Keratinocyte (primary cell): ENCODE measurements around the gene SH2B3.
A peak's percentile ranks its signal among the peaks of the same experiment; 100 is the strongest.

Source experiments
- EZH2 ChIP-seq: IDR thresholded peaks from one replicate; pipeline ENCODE4 v1.6.1; 2012; ENCODE audit warnings: inconsistent platforms, mild to moderate bottlenecking, low read length, moderate library complexity
- TF ChIP-seq, protein P1 (sequence below), 3 experiments: IDR thresholded peaks in 1 of 3; conservative IDR thresholded peaks in 1 of 3; optimal IDR thresholded peaks in 1 of 3; 2 replicates in 2 of 3; 3 replicates in 1 of 3; pipeline versions ENCODE3 to v1.5.1; 2011; ENCODE audit warnings: low read length in 3 of 3, mild to moderate bottlenecking in 3 of 3, moderate library complexity in 2 of 3, control low read depth in 1 of 3, inconsistent platforms in 1 of 3; ENCODE audit not compliant: insufficient read depth in 2 of 3; ENCODE audit errors: extremely low read depth in 1 of 3

GRCh38 chr12:111405149-111405858 is 419 bp upstream of the SH2B3 start:
- TF ChIP-seq, protein P1, sequence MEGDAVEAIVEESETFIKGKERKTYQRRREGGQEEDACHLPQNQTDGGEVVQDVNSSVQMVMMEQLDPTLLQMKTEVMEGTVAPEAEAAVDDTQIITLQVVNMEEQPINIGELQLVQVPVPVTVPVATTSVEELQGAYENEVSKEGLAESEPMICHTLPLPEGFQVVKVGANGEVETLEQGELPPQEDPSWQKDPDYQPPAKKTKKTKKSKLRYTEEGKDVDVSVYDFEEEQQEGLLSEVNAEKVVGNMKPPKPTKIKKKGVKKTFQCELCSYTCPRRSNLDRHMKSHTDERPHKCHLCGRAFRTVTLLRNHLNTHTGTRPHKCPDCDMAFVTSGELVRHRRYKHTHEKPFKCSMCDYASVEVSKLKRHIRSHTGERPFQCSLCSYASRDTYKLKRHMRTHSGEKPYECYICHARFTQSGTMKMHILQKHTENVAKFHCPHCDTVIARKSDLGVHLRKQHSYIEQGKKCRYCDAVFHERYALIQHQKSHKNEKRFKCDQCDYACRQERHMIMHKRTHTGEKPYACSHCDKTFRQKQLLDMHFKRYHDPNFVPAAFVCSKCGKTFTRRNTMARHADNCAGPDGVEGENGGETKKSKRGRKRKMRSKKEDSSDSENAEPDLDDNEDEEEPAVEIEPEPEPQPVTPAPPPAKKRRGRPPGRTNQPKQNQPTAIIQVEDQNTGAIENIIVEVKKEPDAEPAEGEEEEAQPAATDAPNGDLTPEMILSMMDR (optimal IDR thresholded peaks at IDR 0.05 in 1 of 3, IDR thresholded peaks at IDR 0.05 in 1 of 3, conservative IDR thresholded peaks at IDR 0.05 in 1 of 3; ENCODE audit: extremely low read depth in 1 of 3, insufficient read depth in 2 of 3, low read length in 3 of 3) = peak; percentile 17 to 49 (median 35)
- no peak for TF ChIP-seq EZH2
